Measurements from ENCODE around the gene DHX58.

DHX58 gene

DNA sequence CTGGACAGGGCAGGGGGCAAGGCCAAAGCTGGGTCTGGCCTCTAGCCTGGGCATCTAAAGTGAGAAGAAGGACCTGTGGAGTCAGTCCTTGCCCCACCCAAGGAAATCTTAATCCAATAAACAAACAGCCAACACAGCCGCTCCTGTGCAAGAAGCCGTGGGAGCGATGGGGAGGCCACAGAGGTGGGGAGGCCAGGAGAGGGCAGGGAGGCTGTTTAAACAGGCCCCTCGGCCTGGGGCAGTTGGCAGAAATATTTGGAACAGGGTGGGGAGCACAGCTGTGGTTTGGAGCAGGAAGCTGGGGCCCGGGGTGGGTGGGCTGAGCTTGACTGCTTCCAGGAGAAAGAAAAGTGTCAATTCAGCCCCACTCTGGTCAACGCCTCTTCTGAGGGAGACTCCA is 19.6 kb downstream of the DHX58 start:
- Histone ChIP-seq H3K36me3 (ENCODE audit: control insufficient read depth, insufficient read depth, low read length) (no peaks in the 10 kb centered on the region), H3K4me1 (ENCODE audit: control insufficient read depth, insufficient read depth, low read length) (peaks cover 25% of the 10 kb centered on the region), H3K27ac (ENCODE audit: low read depth, low read length) (no peak overlapping the region), H3K27me3 (ENCODE audit: control insufficient read depth, insufficient read depth, low read length) (peaks cover 24% of the 10 kb centered on the region), H3K4me3 (ENCODE audit: low read depth, low read length) (no peak overlapping the region), H3K9ac (ENCODE audit: low read length) (no peak overlapping the region), H3K9me3 (ENCODE audit: control insufficient read depth, insufficient read depth, low read depth, low read length) (no peaks in the 10 kb centered on the region)

DNA sequence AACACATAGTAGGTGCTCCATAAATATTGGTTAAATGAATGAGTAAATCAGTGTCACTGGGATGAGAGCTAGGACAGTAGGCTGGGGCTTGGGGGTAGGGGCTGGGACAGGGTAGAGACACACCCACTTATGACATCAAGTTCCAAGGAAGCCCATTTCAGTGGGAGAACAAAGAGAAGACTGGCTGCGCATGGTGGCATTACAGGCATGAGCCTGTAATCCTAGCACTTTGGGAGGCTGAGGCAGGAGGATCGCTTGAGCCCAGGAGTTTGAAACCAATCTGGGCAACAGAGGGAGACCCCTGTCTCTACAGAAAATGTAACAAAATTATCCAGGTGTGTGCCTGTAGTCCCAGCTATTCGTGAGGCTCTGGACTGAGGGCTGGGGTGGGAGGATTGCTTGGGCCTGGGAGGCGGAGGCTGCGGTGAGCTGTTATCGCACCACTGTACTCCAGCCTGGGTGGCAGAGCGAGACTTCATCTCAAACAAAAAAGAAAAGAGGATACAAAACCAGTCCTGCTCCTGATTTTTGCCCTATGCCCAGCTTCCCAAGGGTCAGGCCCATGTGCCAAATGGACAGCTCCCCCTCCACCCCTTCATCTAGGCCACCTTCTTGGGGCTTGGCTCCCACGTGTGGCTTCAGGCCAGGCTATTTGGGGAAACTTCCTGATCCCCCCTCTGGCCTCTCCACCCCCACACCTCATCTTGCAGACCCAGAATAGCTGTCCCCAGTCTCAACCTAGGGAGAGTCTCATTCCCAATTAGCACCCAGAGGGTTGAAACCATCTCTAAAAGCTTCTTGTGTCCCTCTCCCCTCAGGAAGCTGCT is 21.3 kb downstream of the DHX58 start:
- H3K4me1 ChIP-seq (ENCODE audit: control insufficient read depth, insufficient read depth, low read length): peaks cover 9% of the 10 kb centered on the region; the same call in 1 of the 2 replicates
- no peak overlapping the region for H3K9ac ChIP-seq (ENCODE audit: low read length)

DNA sequence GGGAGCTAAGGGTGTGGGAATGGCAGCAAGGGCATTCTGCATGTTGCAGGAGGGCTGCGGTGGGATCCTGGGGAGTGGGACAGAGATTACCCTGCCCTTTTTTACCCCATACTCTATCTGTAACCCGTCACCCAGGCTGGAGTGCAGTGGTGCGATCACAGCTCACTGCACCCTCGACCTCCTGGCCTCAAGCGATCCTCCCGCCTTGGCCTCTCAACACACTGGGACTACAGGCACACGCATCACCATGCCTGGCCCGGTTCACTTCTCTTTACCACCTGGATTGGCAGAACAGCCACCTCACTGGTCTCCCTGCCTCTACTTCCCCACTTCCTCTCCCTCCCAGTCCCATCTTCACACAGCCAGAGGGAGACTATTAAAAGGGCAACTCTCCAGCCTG is 23.8 kb downstream of the DHX58 start:
- no peak overlapping the region for H3K4me3 ChIP-seq (ENCODE audit: low read depth, low read length)
- H3K9me3 ChIP-seq (ENCODE audit: control insufficient read depth, insufficient read depth, low read depth, low read length): no peaks in the 10 kb centered on the region
- no peaks in the 10 kb centered on the region for H3K36me3 ChIP-seq (ENCODE audit: control insufficient read depth, insufficient read depth, low read length)
- H3K4me1 ChIP-seq (ENCODE audit: control insufficient read depth, insufficient read depth, low read length): peaks cover 6% of the 10 kb centered on the region; the same call in 1 of the 2 replicates
- no peak overlapping the region for H3K27ac ChIP-seq (ENCODE audit: low read depth, low read length)
- H3K27me3 ChIP-seq (ENCODE audit: control insufficient read depth, insufficient read depth, low read length): no peaks in the 10 kb centered on the region
- H3K9ac ChIP-seq (ENCODE audit: low read length): no peak overlapping the region

More for the DNA sequence above, 21.3 kb downstream of the DHX58 start:
- peaks cover 6% of the 10 kb centered on the region; the same call in 1 of the 2 replicates for H3K27me3 ChIP-seq (ENCODE audit: control insufficient read depth, insufficient read depth, low read length)
- no peaks in the 10 kb centered on the region for H3K9me3 ChIP-seq (ENCODE audit: control insufficient read depth, insufficient read depth, low read depth, low read length)
- H3K4me3 ChIP-seq (ENCODE audit: low read depth, low read length): no peak overlapping the region
- no peak overlapping the region for H3K27ac ChIP-seq (ENCODE audit: low read depth, low read length)
- no peaks in the 10 kb centered on the region for H3K36me3 ChIP-seq (ENCODE audit: control insufficient read depth, insufficient read depth, low read length)

DNA sequence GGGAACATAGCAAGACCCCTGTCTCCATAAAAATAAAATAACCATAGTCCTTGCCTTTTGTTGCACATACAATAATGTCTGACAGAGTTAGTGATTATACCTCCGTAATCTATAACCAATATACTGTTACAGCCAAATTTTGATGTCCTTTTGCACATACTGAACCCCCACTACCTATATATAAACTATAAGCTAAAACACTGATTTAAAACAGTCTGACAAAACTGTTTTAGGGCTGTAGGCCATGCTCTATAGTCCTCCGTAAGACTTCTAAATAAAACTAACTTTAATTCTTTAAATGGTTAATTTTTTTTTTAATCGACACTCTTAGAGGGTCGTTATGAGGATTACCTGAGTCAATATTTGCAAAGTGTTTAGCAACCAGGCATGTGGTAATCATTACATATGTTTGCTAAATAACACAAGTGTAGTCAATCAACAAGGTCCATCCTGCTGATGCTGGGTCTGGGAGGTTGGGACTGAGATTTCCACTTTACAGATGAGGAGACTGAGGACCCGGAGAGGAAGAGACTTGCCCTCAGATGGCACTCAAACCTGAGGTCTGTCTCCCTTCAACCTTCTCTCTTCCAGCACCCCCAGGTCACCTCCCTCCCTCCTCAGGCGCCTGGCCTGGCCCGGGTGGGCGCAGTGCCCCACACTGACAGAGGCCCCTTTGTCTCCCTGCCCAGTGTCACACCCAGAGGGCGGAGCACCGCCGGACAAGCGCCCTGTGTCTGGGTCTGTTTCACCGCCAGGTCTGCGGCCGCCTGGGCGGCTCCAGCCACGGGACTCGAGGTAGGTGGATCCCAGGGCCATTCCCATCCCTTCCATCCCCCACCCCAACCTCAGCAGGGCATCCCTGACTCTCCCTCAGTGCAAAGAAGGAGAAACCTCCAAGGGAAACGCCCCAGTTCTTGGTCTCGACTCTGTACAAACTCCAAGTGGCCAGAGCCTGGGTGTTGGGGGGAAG is 24.5 kb downstream of the DHX58 start:
- H3K27me3 ChIP-seq (ENCODE audit: control insufficient read depth, insufficient read depth, low read length): no peaks in the 10 kb centered on the region
- no peaks in the 10 kb centered on the region for H3K36me3 ChIP-seq (ENCODE audit: control insufficient read depth, insufficient read depth, low read length)
- no peaks in the 10 kb centered on the region for H3K9me3 ChIP-seq (ENCODE audit: control insufficient read depth, insufficient read depth, low read depth, low read length)
- peaks cover 6% of the 10 kb centered on the region; the same call in 1 of the 2 replicates for H3K4me1 ChIP-seq (ENCODE audit: control insufficient read depth, insufficient read depth, low read length)
- no peak overlapping the region for H3K9ac ChIP-seq (ENCODE audit: low read length)
- H3K4me3 ChIP-seq (ENCODE audit: low read depth, low read length): no peak overlapping the region
- no peak overlapping the region for H3K27ac ChIP-seq (ENCODE audit: low read depth, low read length)

DNA sequence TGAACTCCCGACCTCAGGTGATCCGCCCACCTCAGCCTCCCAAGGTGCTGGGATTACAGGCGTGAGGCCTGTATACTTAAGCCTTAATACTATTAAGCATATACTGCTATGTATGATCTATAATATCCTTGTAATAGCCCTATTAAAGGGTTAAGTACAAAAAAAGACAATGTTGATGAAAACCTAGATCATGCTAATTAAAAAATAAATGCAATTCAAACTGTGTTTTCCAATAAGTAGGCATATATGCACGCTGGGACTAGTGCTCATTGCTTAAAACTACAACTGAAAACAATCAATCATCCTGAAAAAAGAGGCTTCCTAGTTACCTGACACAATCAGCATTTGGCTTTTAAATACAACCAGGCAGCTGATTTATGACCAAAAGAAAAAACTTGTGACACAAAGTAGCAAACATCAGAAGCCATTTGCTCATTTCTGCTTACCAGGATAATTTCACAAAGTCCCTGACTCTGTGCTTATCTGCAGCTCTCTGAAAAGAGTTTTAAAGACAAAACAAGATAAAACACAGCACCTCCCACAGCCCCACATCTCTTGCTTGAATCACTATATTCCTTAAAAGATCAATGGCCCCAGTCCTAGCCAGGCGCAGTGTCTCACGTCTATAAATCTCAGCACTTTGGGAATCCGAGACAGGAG is 25.3 kb downstream of the DHX58 start:
- H3K4me3 ChIP-seq (ENCODE audit: low read depth, low read length): no peak overlapping the region
- no peaks in the 10 kb centered on the region for H3K27me3 ChIP-seq (ENCODE audit: control insufficient read depth, insufficient read depth, low read length)

DNA sequence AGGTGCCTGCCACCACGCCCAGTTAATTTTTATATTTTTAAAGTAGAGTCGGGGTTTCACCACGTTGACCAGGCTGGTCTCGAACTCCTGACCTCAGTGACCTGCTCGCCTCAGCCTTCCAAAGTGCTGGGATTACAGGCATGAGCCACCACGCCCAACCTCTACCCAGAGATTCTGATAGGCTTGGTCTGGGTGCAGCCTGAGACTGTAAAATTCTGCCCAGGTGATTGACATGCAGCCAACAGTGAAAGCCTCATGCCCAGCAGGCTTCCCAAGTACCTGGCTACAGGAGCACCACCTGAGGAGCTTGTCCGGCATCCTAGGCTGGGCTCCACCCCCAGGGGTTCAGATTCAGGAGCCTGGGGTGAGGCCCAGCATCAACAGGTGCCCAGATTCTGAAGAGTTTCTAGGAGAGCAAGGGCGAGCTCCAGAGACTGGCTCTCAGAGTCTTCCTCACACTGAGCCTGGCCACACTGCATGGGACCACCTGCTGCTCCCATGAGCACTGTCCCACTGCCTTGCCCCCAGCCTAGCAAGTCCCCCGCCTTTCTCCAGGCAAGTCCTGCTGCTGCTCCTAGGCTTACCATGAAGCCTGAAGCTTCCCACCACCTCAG is 30.9 kb downstream of the DHX58 start:
- no peak overlapping the region for H3K27ac ChIP-seq (ENCODE audit: low read depth, low read length)
- peaks cover 5% of the 10 kb centered on the region; the same call in 1 of the 2 replicates for H3K4me1 ChIP-seq (ENCODE audit: control insufficient read depth, insufficient read depth, low read length)
- no peak overlapping the region for H3K9ac ChIP-seq (ENCODE audit: low read length)
- no peak overlapping the region for H3K4me3 ChIP-seq (ENCODE audit: low read depth, low read length)
- no peaks in the 10 kb centered on the region for H3K27me3 ChIP-seq (ENCODE audit: control insufficient read depth, insufficient read depth, low read length)
- no peaks in the 10 kb centered on the region for H3K9me3 ChIP-seq (ENCODE audit: control insufficient read depth, insufficient read depth, low read depth, low read length)
- H3K36me3 ChIP-seq (ENCODE audit: control insufficient read depth, insufficient read depth, low read length): no peaks in the 10 kb centered on the region

More for the DNA sequence above, 25.3 kb downstream of the DHX58 start:
- no peak overlapping the region for H3K27ac ChIP-seq (ENCODE audit: low read depth, low read length)
- no peaks in the 10 kb centered on the region for H3K9me3 ChIP-seq (ENCODE audit: control insufficient read depth, insufficient read depth, low read depth, low read length)
- no peaks in the 10 kb centered on the region for H3K36me3 ChIP-seq (ENCODE audit: control insufficient read depth, insufficient read depth, low read length)
- no peak overlapping the region for H3K9ac ChIP-seq (ENCODE audit: low read length)
- H3K4me1 ChIP-seq (ENCODE audit: control insufficient read depth, insufficient read depth, low read length): peaks cover under 1% of the 10 kb centered on the region; the same call in 1 of the 2 replicates

DNA sequence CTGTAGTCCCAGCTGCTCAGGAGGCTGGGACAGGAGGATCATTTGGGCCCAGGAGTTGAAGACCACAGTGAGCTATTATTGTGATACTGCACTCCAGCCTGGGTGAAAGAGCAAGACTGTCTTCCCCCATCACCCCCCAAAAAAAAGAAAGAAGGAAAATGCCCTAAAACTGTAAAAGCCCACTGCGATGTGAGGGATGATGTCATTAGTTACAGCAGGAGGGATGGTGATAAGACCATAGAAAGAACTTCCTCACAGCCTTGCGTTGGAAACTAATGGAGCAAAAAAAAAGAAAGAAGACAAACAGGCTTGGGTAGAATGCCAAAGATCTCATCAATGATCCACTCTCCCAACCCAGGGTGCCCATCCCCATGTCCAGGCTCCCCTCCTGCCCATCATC is 33.0 kb downstream of the DHX58 start:
- Histone ChIP-seq H3K4me3 (ENCODE audit: low read depth, low read length) (no peak overlapping the region), H3K27ac (ENCODE audit: low read depth, low read length) (no peak overlapping the region), H3K9me3 (ENCODE audit: control insufficient read depth, insufficient read depth, low read depth, low read length) (no peaks in the 10 kb centered on the region), H3K4me1 (ENCODE audit: control insufficient read depth, insufficient read depth, low read length) (peaks cover 5% of the 10 kb centered on the region; the same call in 1 of the 2 replicates), H3K27me3 (ENCODE audit: control insufficient read depth, insufficient read depth, low read length) (no peaks in the 10 kb centered on the region), H3K9ac (ENCODE audit: low read length) (no peak overlapping the region), H3K36me3 (ENCODE audit: control insufficient read depth, insufficient read depth, low read length) (no peaks in the 10 kb centered on the region)

DNA sequence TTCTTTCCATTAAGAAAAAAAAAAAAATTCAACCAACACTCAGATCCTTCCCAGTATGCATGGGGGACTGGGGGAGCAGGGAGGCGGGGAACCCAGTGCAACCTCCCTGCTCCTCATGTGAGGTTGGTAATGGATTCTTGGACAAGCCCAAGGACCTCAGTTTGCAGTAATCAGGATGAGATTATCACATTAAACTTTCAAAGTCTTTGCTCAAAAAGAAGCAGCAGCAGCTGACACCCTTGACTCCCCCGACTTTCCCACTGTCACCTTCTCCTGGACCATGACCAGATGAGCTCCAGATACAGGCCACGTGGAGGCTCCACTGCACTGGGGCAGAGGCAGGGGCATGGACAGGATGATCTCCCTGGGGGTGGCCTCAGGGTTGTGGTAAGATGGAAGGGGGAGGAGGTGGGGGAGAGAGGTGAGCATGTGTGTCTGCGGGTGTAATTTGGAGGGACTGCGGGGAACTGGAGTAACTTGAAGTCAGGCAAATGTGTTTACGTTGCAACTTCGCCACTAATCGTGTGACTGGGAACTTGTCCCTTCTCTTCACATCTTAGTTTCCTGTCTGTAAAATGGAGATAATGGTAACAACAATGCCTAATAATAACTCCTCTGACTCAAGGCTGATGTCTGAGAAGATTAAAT is 34.0 kb downstream of the DHX58 start:
- Histone ChIP-seq H3K27ac (ENCODE audit: low read depth, low read length) (no peak overlapping the region), H3K36me3 (ENCODE audit: control insufficient read depth, insufficient read depth, low read length) (no peaks in the 10 kb centered on the region), H3K9me3 (ENCODE audit: control insufficient read depth, insufficient read depth, low read depth, low read length) (no peaks in the 10 kb centered on the region), H3K4me1 (ENCODE audit: control insufficient read depth, insufficient read depth, low read length) (peaks cover 5% of the 10 kb centered on the region; the same call in 1 of the 2 replicates), H3K9ac (ENCODE audit: low read length) (no peak overlapping the region), H3K27me3 (ENCODE audit: control insufficient read depth, insufficient read depth, low read length) (peaks cover under 1% of the 10 kb centered on the region; the same call in 1 of the 2 replicates), H3K4me3 (ENCODE audit: low read depth, low read length) (no peak overlapping the region)

DNA sequence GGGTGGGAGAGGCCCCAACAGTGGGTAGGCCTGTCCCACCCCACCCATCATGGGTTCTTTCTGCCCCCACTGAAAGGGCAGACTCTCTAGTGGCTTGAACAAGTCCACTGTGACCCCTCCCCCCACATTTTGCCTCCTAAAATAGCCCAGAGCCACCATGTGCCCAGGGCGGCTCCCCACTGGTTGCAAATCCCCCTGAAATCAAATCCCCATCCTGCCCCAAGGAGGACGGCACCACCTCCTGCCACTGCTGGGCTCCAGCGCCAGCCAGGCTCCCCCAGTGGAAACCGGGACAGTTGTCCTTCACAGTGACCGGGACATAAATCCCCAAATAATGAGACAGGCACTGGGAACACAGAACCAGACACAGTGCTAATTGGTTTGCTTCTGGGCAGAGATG is 34.8 kb downstream of the DHX58 start:
- peaks cover 8% of the 10 kb centered on the region; the same call in 1 of the 2 replicates for H3K27me3 ChIP-seq (ENCODE audit: control insufficient read depth, insufficient read depth, low read length)

More for the DNA sequence above, 34.8 kb downstream of the DHX58 start:
- Histone ChIP-seq H3K9ac (ENCODE audit: low read length) (no peak overlapping the region), H3K9me3 (ENCODE audit: control insufficient read depth, insufficient read depth, low read depth, low read length) (no peaks in the 10 kb centered on the region), H3K4me1 (ENCODE audit: control insufficient read depth, insufficient read depth, low read length) (peaks cover 5% of the 10 kb centered on the region; the same call in 1 of the 2 replicates), H3K4me3 (ENCODE audit: low read depth, low read length) (no peak overlapping the region), H3K27ac (ENCODE audit: low read depth, low read length) (no peak overlapping the region), H3K36me3 (ENCODE audit: control insufficient read depth, insufficient read depth, low read length) (no peaks in the 10 kb centered on the region)
